ENCODE data around the gene KRT77.

Gene KRT77

GRCh38 chr12:52651726-52652261 is 51.5 kb downstream of the KRT77 start, which contains the start of gene KRT2:
KRT2 (minus strand) TSS chr12:52652211; CDS start chr12:52652142, 69 bp downstream.
- no peak for DNase-seq

DNA sequence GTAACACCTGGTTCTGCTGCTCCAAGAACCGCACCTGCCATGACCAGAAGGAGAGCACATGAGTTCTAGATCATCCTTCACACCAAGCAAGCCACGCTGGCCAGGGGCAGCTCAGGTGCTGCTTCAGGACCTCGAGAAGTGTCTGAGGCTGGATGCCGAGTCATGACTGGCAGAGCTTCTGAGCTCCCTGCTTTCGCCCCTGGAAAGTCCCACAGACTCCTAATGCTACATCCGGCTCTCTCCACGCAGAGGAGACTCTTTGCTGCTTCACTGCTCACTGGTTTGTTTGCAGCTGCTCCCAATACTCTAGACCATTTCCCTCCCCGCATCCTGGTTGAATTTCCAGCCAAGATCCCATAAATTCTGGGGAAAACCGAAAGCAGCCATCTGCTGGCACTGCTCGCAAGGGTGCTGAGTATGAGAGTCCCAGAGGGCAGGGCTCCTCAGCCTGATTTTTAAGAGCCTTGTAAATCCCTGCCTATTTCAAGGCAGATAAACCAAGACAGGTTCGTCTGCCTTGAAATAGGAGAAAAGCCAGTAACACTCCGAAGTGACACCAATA is 52.7 kb downstream of the KRT77 start:
- no peak for DNase-seq

DNA sequence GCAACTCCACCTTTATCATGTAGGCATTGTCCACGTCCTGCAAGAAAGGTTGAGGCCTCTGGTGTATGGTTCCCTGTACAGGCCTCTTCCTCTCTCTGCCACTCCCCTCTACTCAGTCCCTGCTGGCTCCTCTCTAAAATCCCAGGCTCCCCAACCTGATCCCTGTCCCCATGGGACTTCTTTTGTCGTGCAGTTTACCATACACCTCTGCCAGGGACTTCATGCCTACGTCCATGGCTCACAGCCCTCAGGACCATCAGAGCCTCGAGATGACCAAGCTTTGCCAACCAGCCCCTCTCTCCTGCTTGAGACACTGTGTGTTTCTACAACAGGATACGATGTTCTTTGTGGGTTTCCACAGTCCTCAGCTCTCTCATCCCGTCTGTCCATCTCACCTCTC is 54.3 kb downstream of the KRT77 start:
- DNase-seq: no peak

DNA sequence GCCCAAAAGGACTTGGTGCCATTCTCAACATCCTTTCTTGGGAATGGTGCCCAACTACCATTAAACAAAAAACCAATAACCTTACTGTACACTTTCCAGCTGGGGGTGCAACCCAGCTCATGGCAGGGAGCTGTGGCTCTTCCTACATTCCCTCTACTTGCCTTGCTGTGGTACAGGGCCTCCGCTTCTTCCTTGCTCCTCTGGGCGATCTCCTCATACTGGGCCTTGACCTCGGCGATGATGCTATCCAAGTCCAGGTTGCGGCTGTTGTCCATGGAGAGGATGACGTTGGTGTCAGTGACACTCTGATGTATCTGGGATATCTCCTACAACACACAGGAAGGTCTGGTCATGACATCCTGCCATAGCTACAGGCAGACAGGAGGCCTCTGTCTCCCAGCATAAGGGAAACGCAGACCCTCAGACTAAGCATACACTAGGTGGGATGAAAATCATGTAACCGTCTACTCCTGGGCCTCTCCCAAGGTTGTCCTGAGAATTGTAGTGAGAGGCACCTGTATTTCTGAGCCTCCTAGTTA is 55.2 kb downstream of the KRT77 start:
- DNase-seq: no peak

DNA sequence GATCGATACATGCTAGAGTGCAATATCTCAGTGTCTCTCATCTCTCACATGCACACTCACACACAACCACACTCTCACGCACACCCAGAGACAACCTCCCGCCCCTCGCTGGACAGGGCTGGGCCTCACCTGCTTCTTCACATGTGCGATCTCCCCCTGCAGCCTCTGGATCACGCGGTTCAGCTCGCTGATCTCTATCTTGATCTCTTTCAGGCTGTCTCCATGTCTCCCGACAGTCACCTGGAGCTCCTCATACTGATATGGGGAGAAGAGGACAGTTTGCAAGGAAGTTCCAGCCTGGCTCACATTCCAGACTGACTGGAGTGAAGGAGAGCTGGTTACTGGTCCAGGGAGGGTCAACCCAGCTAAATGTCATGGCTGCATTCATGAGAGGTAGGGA is 55.7 kb downstream of the KRT77 start:
- no peak for DNase-seq

DNA sequence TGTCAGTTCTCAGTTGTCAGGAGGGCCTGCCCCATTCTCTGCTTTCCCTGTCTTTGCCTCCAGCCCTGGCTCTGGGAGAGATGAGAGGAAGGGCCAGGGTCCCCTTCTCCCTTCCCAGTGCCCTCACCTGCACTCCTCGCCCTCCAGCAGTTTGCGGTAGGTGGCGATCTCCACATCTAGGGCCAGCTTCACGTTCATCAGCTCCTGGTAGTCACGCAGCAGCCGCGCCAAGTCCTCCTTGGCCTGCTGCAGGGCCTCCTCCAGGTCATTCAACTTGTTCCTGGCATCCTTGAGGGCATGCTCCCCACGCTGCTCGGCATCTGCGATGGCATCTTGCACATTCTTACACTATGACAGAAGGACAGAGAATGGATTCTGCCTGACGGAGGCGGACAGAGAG is 56.7 kb downstream of the KRT77 start:
- no peak for DNase-seq

DNA sequence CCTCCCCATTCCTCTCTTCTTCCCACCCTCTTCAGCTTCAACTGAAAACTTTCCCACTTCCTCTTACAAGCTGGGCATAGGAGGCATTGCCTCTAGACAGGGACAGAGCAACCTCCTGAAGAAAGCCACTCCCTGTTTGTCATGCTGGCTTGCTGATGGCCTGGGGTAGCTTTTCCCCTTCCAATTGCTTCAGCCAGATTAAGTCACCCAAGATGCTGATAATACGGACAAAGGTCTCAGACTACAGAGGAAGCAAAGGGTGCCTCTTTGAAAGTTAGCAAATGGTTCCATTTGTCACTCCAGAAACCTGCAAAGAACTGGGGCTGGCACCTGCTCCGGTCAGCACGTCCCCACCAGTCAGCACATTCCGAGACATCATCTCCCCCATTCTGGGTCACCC is 57.3 kb downstream of the KRT77 start:
- no peak for DNase-seq

DNA sequence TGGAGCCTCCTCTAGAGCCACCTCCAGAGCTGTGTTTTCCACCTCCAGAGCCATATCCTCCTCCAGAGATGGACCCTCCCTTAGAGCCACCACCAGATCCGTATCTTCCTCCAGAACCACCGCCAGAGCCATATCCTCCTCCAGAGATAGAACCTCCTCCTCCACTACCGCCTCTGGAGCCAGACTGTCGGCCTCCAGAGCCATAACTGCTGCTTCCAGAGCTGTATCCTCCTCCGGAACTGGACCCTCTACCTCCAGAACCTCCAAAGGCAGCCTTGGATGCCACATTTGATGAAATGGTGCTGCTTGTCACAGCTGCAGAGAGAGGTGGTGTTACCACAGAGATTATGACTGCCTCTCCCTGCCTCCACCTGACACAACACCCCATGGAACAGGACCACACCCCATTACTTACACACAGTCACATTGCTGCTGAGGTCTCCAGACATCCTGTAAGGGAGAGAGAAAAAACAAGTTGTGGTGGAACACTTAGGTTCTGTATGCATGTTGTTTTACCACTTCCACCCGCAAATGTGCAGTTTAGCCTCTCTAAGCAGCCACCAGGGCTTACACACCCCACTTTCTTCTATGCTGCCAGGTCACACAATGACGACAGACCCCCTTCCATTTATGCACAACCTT is 58.1 kb downstream of the KRT77 start:
- DNase-seq: no peak

DNA sequence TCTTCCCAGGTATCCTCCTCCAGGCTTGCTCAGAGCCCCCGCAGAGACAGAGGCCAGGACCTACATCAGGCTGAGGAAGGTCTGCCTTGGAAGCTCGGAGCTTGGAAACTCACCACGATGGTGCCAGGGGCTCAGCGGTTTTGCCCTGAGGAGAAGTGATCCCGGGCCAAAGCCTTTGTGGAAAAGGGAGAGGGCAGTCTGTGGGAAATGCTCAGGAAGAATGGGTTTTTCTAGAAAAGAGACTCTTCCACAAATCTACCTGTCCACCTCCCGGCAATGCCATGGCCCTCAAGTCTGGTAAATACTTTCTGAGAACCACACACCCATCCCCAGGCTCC is 59.3 kb downstream of the KRT77 start:
- no peak for DNase-seq

DNA sequence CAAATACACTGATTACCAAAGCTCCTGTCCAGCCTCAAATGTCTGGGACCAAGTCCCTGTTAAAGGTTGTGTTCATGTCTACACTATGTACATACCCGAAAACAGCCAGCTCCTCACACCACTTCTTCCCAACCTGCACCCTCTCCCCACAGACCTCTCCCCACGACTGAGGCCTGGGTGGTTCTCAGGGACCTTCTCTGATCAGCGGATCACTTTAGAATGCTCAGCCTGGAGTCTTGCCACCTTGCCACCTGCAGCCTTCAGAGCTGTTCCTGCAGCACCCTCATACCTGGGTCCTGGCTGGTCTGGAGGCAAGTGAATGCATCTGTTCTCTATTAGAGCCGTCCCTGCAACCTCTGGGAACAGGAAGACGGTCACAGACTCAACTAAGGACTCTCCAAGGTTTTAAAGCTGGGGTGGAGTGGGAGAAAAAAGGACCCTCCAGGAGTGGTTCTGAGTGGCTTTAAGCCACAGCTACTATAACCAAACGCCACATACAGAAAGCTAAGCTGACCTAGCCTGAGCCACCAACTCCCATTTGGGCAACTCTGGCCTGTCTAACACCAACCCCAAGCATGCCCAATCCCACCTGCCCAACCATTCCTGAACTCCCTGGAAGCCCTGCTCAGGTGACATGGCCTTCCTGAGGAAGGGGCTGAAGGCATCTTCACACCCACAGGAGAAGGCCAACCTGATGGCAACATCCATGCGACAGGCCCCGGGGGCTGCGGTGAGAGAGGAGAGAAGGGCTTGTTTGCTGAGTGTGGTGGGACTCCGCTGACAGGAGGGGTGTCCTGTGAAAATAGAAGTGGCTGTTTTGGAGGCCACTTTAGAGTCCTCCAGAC is 59.9 kb downstream of the KRT77 start:
- DNase-seq: no peak

DNA sequence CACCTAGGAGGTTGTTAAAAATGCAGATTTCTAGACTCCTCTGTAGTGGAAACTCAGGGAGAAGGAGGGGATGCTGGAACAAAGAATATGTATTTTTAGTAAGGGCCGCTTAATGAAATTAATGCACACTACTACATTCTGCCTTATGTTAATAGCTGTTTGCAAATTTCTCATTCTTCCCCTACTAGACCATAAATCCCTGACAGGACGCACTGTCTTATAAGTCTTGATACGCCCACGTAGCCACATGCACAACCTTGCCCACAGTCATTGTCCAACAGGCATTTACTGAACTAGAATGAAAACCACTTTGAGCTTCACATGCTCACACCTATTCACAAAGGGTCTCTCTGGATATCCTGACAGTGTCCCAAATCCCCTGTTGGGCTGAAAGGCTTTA is 61.9 kb downstream of the KRT77 start:
- no peak for DNase-seq

Data from C1 segment of cervical spinal cord (tissue), 14 donors.